ENCODE measurements around the gene COL4A1. TPM values are rescaled to one million over a fixed set of nuclear protein-coding genes. Genes with fewer than 3 reads are reported as not detected.

The COL4A1 gene
- total and polyA plus RNA-seq, 2 of the 13 experiments (the other 11 are each of a cell fraction or from before 2014, with no cell fraction given), result not detected

DNA sequence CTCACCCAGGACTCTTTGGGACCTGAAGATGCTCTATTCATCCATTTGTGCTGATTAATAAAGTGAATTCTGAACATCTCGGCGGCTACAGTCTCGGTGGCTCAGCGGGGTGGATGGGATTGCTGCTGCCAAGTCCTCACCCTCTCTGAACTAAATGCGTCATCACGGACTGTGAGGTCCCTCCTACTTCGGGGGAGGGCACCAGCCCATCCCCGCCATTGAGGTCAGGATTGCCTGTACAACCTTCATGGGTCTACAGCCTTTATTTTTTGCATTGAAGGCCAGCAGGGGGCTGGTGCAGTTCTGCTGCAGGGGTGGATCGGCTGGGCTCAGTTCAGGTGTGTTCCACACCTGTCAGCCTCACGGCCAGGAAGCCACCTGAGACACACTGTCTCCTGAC is 181.8 kb downstream of the COL4A1 start:
- no peak overlapping the region for H3K4me2 ChIP-seq (ENCODE audit: low read depth, low read length)
- H3K9me3 ChIP-seq (ENCODE audit: low read length), result no peaks in the 10 kb centered on the region
- H3K9ac ChIP-seq (ENCODE audit: insufficient read depth, low read depth, low read length), result no peak overlapping the region
- no peak for DNase-seq (ENCODE audit: low spot score)
- H3K27me3 ChIP-seq (ENCODE audit: control insufficient read depth in 1 of 2, insufficient read depth in 2 of 2, low read length in 2 of 2), result peaks cover 2 to 36% of the 10 kb centered on the region in 2 experiments; a peak in 3 of 5 replicates
- ChIA-PET CTCF (ENCODE audit: low intra/inter-chr PET ratio, low total read pairs) (no interaction called here), POLR2A (no interaction called here)
- in situ Hi-C loops (cut with HindIII; ENCODE audit: extremely low pct_ligation_motif_present, low pct_unique_long_range_greater_than_20kb), result no loop called here
- H3K79me2 ChIP-seq (ENCODE audit: insufficient read depth, low read length), result no peaks in the 10 kb centered on the region
- H3K36me3 ChIP-seq (replicated peaks in 1 of 2; ENCODE audit: control insufficient read depth in 1 of 2, insufficient read depth in 2 of 2, low read length in 2 of 2), result no peaks in the 10 kb centered on the region
- WGBS (ENCODE audit: low lambda C conversion rate), result 60% methylated on average over 10 of the region's 10 CpGs
- TF ChIP-seq ZNF740 (CRISPR knock-in tag; IDR thresholded peaks at IDR 0.05) (no peak), ZNF10 (CRISPR knock-in tag; IDR thresholded peaks at IDR 0.05; ENCODE audit: borderline replicate concordance, low read depth) (no peak), ATF5 (CRISPR knock-in tag; IDR thresholded peaks at IDR 0.05; ENCODE audit: low read depth) (no peak), ZNF644 (CRISPR knock-in tag; IDR thresholded peaks at IDR 0.05; ENCODE audit: low read depth) (no peak), ZNF672 (CRISPR knock-in tag; IDR thresholded peaks at IDR 0.05) (no peak), ZMYM4 (CRISPR knock-in tag; IDR thresholded peaks at IDR 0.05) (no peak), ATF4 (CRISPR knock-in tag; IDR thresholded peaks at IDR 0.05) (no peak), KMT2B (CRISPR knock-in tag; IDR thresholded peaks at IDR 0.05) (no peak), IRF2 (CRISPR knock-in tag; IDR thresholded peaks at IDR 0.05) (no peak), PPARG (CRISPR knock-in tag; conservative IDR thresholded peaks at IDR 0.05) (no peak), HNRNPUL1 (IDR thresholded peaks at IDR 0.05; ENCODE audit: low read depth, low read length) (no peak), PAF1 (CRISPR knock-in tag; IDR thresholded peaks at IDR 0.05) (no peak), PRPF4 (IDR thresholded peaks at IDR 0.05; ENCODE audit: low read depth, low read length, poor library complexity, severe bottlenecking) (no peak), ZNF782 (CRISPR knock-in tag; IDR thresholded peaks at IDR 0.05; ENCODE audit: borderline replicate concordance) (no peak)
- TF ChIP-seq, protein P1, sequence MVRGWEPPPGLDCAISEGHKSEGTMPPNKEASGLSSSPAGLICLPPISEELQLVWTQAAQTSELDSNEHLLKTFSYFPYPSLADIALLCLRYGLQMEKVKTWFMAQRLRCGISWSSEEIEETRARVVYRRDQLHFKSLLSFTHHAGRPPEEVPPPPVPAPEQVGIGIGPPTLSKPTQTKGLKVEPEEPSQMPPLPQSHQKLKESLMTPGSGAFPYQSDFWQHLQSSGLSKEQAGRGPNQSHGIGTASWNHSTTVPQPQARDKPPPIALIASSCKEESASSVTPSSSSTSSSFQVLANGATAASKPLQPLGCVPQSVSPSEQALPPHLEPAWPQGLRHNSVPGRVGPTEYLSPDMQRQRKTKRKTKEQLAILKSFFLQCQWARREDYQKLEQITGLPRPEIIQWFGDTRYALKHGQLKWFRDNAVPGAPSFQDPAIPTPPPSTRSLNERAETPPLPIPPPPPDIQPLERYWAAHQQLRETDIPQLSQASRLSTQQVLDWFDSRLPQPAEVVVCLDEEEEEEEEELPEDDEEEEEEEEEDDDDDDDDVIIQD (CRISPR knock-in tag; IDR thresholded peaks at IDR 0.05; ENCODE audit: low read depth), result no peak
- TF ChIP-seq, protein P2, sequence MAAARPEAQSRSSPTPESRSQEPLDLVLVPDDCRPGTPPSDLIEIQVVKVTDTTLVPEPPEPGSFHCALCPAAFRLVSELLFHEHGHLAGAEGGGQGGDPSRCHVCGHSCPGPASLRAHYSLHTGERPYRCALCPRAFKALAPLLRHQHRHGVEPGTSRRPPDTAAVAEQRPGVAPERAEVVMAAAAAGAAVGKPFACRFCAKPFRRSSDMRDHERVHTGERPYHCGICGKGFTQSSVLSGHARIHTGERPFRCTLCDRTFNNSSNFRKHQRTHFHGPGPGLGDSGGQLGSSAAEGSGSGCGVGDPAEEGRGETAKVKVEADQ (CRISPR knock-in tag; IDR thresholded peaks at IDR 0.05; ENCODE audit: borderline replicate concordance), result no peak
- H4K20me1 ChIP-seq (ENCODE audit: insufficient read depth, low read length), result no peaks in the 10 kb centered on the region
- no peaks in the 10 kb centered on the region for H3K4me1 ChIP-seq (ENCODE audit: insufficient read depth, low read length)
- H2AFZ ChIP-seq (ENCODE audit: low read length), result no peak overlapping the region
- no peak overlapping the region for H3K27ac ChIP-seq (ENCODE audit: extremely low read length, insufficient read depth, low read length)
- BruUV-seq (replicated peaks), result no TSS peak
- H3K4me3 ChIP-seq (replicated peaks in 1 of 3; ENCODE audit: insufficient read depth in 1 of 3, low read depth in 2 of 3, low read length in 3 of 3), result no peak overlapping the region
- ATAC-seq, result no peak
- intact Hi-C loops (cut with micrococcal nuclease; ENCODE audit: unreplicated experiment), result no loop called here
- FAIRE-seq, result no peak
